K562 (cell line): ENCODE results near the gene KRT36. TPM values are rescaled to one million over a fixed set of nuclear protein-coding genes. Genes with fewer than 3 reads are reported as not detected.

ENCODE experiments used
- CBX8 ChIP-seq: fragments of 200-600 bp; sonication (generic); IDR thresholded peaks from 2 replicates; pipeline ENCODE4 v1.6.1; 2012; ENCODE audit warnings: borderline replicate concordance, mixed run types, low read depth, mild to moderate bottlenecking, moderate library complexity, mixed read lengths, low read length, control low read depth, inconsistent platforms; ENCODE audit not compliant: poor library complexity, severe bottlenecking; ENCODE audit errors: extremely low read depth
- CTBP1 ChIP-seq: fragments of 450-650 bp; IDR thresholded peaks from 2 replicates; pipeline ENCODE4 v1.6.1; 2016; ENCODE audit warnings: borderline replicate concordance
- CTCFL ChIP-seq: IDR thresholded peaks from 2 replicates; pipeline ENCODE4 v1.6.1; 2011; ENCODE audit warnings: borderline replicate concordance, low read depth, mild to moderate bottlenecking, moderate library complexity, low read length; ENCODE audit not compliant: insufficient read depth, poor library complexity, severe bottlenecking
- ELF1 ChIP-seq: fragments of 200-800 bp; sonication (Bioruptor generic); IDR thresholded peaks from 2 replicates; pipeline ENCODE4 v1.6.1; 2016; ENCODE audit warnings: missing genetic modification characterization, missing compliant biosample characterization
- ETV1 ChIP-seq: fragments of 450-650 bp; conservative IDR thresholded peaks from 2 replicates; pipeline ENCODE4 v1.6.1; 2016; ENCODE audit warnings: missing genetic modification characterization, control low read depth, low read depth, missing compliant biosample characterization
- HES1 ChIP-seq: fragments of 450-650 bp; IDR thresholded peaks from 2 replicates; pipeline ENCODE4 v1.6.1; 2016; ENCODE audit warnings: low read depth, mild to moderate bottlenecking, moderate library complexity
- HINFP ChIP-seq: fragments of 450-650 bp; conservative IDR thresholded peaks from 2 replicates; pipeline ENCODE4 v1.6.1; 2016; ENCODE audit warnings: missing genetic modification characterization, low read depth, mild to moderate bottlenecking, control low read depth, missing compliant biosample characterization
- KDM2B ChIP-seq: fragments of 250-450 bp; sonication (Bioruptor Pico); IDR thresholded peaks from 2 replicates; pipeline ENCODE4 v1.8.0; 2021; ENCODE audit warnings: mild to moderate bottlenecking, moderate library complexity
- KLF1 ChIP-seq: fragments of 450-650 bp; IDR thresholded peaks from 2 replicates; pipeline ENCODE4 v1.6.1; 2016; ENCODE audit warnings: missing genetic modification characterization, missing compliant biosample characterization
- SMC3 ChIP-seq: conservative IDR thresholded peaks from 2 replicates; pipeline ENCODE4 v1.6.1; 2011; ENCODE audit warnings: low read depth, low read length, improper control_type of control experiment; ENCODE audit not compliant: insufficient read depth
- TFAM ChIP-seq: fragments of 250-450 bp; sonication (Bioruptor Pico); conservative IDR thresholded peaks from 2 replicates; pipeline ENCODE4 v1.5.0; 2021; ENCODE audit warnings: mild to moderate bottlenecking, moderate library complexity
- THAP12 ChIP-seq: fragments of 250-450 bp; sonication (Bioruptor Pico); IDR thresholded peaks from 2 replicates; pipeline ENCODE4 v1.9.0; 2021; ENCODE audit warnings: mild to moderate bottlenecking, inconsistent platforms
- U2AF2 ChIP-seq: fragments of 200-400 bp; formaldehyde crosslinking; optimal IDR thresholded peaks from 2 replicates; pipeline ENCODE3; 2017; ENCODE audit warnings: low read depth, mild to moderate bottlenecking, low read length
- USF2 ChIP-seq: sonication (generic); formaldehyde crosslinking; IDR thresholded peaks from 2 replicates; pipeline ENCODE4 v1.5.0; 2020; ENCODE audit warnings: missing genetic modification reagents
- VEZF1 ChIP-seq: fragments of 200-800 bp; sonication (Bioruptor generic); IDR thresholded peaks from 2 replicates; pipeline ENCODE4 v1.6.1; 2017; ENCODE audit warnings: missing genetic modification characterization, missing compliant biosample characterization
- ZFP1 ChIP-seq: fragments of 450-650 bp; formaldehyde crosslinking; IDR thresholded peaks from 2 replicates; pipeline ENCODE4 v1.4.0; 2020; ENCODE audit warnings: mild to moderate bottlenecking, mixed read lengths
- ZNF830 ChIP-seq: fragments of 250-450 bp; sonication (Bioruptor Pico); IDR thresholded peaks from 2 replicates; pipeline ENCODE4 v1.5.0; 2021; ENCODE audit warnings: mild to moderate bottlenecking
- ZZZ3 ChIP-seq: fragments of 450-650 bp; IDR thresholded peaks from 2 replicates; pipeline ENCODE4 v1.6.1; 2016; ENCODE audit warnings: antibody characterized with exemption, mild to moderate bottlenecking, moderate library complexity
- polyA plus RNA-seq, 8 experiments: library from polyadenylated mRNA; depleted of rRNA in 4 of 8; stranded (reverse) in 5 of 8; unstranded in 3 of 8; fragments of >200 nt; fragmentation: Nextera tagmentation in 2 of 8; fragmentation: Illumina TruSeq in 1 of 8; extraction: Ambion mirVana in 2 of 8; extraction: Trizol in 1 of 8; gene quantifications; 2 replicates each; pipeline versions ENCODE4 v1.2.1 to v1.2.3, GENCODE V29; 2011 to 2014; ENCODE audit warnings: inconsistent platforms in 1 of 8, missing spikeins in 1 of 8
- total RNA-seq, 7 experiments: library from RNA; depleted of rRNA in 6 of 7; stranded (reverse); fragments of >200 nt in 6 of 7; fragmentation: Illumina TruSeq in 2 of 7; extraction: Trizol in 2 of 7; gene quantifications; 2 replicates each; pipeline versions ENCODE4 v1.2.1 to v1.2.3, GENCODE V29; 2011 to 2021; ENCODE audit warnings: low replicate concordance in 1 of 7

The KRT36 gene
- total and polyA plus RNA-seq, 9 of the 15 experiments (the other 6 are each of a cell fraction or from before 2014, with no cell fraction given) = 0.04 TPM; not detected in 8

- TF ChIP-seq CTCFL (peak; percentile 76), ZNF830 (CRISPR knock-in tag) (no peak), CBX8 (no peak), HINFP (no peak), THAP12 (CRISPR knock-in tag) (no peak), KDM2B (no peak), ZZZ3 (no peak), U2AF2 (no peak), ETV1 (tag) (0 out of 2 replicates have a peak, but pooled peaks have one; percentile 16), USF2 (CRISPR knock-in tag) (no peak), ZFP1 (no peak), HES1 (no peak), VEZF1 (no peak), SMC3 (peak; percentile 75), KLF1 (0 out of 2 replicates have a peak, but pooled peaks have one; percentile 16), TFAM (no peak), CTBP1 (peak; percentile 88), ELF1 (tag) (peak; percentile 47; the same call in 1 of the 2 replicates)
Observed at GRCh38 chr17:41496803-41497484, 7.2 kb upstream of the KRT36 start (continued).
